ENCODE data around the gene GLB1L3.

GLB1L3 gene

DNA sequence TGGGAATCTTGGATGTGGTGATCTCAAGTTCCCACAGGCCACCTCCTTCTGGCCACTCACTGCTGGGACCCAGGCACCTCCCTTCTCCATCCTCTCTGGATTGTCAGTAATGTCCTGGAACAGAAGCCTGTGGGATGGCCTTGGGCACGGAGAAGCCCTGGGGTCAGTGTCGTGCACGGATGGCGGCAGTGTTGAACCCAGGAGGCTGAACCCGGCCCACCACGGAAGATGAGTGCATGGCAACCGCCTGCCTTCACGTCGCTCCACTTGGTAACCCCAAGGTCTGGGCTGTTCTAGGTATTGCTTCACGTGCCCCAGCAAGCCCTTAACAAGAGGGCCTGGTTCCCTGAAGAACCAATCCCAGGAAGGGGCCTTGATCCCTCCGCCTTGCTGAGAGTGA lies 30.1 kb upstream of the GLB1L3 start:
- Histone ChIP-seq H3K9me3 (replicated peaks in 1 of 11) (no peaks in the 10 kb centered on the region), H3K4me1 (peaks cover 34 to 38% (median 37%) of the 10 kb centered on the region in 10 experiments), H3K36me3 (peaks cover 71 to 85% (median 78%) of the 10 kb centered on the region in 11 experiments), H3K27ac (no peak overlapping the region), H4K20me1 (peaks cover 0 to 51% (median 7%) of the 10 kb centered on the region in 11 experiments; a peak in 12 of 22 replicates), H3K4me2 (no peak overlapping the region), H3K4me3 (no peak overlapping the region), H3K27me3 (peaks cover 0 to 8% (median 0%) of the 10 kb centered on the region in 11 experiments; a peak in 5 of 22 replicates), H3K9ac (no peak overlapping the region)
- TF ChIP-seq Cebpa-rat (IDR thresholded peaks at IDR 0.05): no peak

DNA sequence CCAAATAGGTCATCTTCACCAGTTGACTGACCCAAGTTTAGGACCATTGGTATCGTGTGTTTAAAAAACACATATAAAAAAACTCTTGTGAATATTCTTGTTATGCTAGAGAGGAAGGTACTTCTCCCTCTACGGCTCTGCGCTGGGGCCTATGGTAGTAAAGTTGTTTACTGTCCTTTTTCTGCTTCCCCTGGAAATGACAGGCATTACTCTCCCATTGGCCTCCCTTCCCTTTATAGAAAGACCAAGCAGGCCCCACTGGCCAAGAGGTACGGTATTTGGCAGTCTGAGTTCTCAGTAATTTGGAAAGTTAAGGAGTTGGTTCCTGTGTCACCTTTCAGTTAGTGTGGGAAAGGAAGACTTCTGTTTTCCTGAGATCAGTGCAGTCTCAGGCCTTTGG lies 29.5 kb upstream of the GLB1L3 start:
- H3K4me2 ChIP-seq: no peak overlapping the region
- H3K27me3 ChIP-seq: peaks cover 0 to 4% (median 0%) of the 10 kb centered on the region in 11 experiments; a peak in 3 of 22 replicates
- H3K9ac ChIP-seq: no peak overlapping the region
- peaks cover 72 to 83% (median 79%) of the 10 kb centered on the region in 11 experiments for H3K36me3 ChIP-seq
- peaks cover 33 to 37% (median 34%) of the 10 kb centered on the region in 10 experiments for H3K4me1 ChIP-seq
- peaks cover 0 to 45% (median 6%) of the 10 kb centered on the region in 11 experiments; a peak in 11 of 22 replicates for H4K20me1 ChIP-seq
- no peak overlapping the region for H3K27ac ChIP-seq
- no peak overlapping the region for H3K4me3 ChIP-seq
- no peaks in the 10 kb centered on the region for H3K9me3 ChIP-seq (replicated peaks in 1 of 11)
- no peak for TF ChIP-seq Cebpa-rat (IDR thresholded peaks at IDR 0.05)

DNA sequence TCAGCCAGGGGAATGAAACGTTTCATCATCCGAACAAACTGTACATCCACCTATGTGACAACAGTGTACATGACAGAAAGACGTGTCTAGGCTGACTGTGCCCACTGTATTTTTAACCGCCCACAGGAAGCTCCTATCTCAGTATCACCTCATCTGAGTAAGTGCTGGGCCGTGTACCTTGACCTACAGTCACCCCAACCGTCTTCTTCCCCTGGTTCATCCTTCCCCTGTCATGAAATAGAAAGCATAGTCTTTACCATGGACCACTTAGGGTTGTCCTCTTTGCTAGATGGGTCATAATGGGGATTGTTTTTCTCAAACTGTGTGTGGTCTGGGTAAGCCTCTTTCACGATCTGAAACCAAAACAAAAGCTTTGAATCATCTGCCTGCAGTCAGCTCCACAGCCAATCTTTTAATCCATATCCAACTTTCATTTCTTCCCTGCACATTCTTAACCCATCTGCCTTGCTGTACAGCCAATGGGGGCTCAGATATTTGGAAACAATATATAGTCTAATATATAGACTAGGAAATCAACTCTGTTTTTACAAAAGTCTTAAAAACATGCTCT lies 27.2 kb upstream of the GLB1L3 start:
- peaks cover 66 to 72% (median 70%) of the 10 kb centered on the region in 11 experiments for H3K36me3 ChIP-seq
- no peak overlapping the region for H3K4me2 ChIP-seq
- no peak overlapping the region for H3K4me3 ChIP-seq

DNA sequence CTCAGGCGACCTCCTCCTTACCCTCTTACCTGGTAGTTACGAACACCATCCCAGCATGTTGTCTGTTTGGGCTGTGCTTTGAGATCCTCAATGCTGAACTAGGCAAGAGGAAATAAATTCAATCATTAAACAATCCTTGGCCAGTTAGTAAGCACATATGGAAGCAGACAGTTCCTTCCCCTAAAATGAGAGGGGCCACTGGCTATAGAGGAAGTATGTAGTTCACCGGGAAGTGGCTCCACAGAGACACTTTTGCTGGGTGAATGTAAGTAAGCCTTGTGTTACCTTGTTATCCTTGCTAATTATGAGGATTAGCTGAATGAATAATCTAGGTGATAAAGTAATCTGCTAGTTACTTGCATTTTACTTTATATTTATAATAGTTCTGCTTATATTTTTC lies 25.9 kb upstream of the GLB1L3 start:
- H4K20me1 ChIP-seq: peaks cover 0 to 12% (median 4%) of the 10 kb centered on the region in 11 experiments; a peak in 6 of 22 replicates
- peaks cover 23 to 42% (median 27%) of the 10 kb centered on the region in 10 experiments for H3K4me1 ChIP-seq
- H3K9ac ChIP-seq: no peak overlapping the region
- H3K27ac ChIP-seq: no peak overlapping the region
- no peak for TF ChIP-seq Cebpa-rat (IDR thresholded peaks at IDR 0.05)
- H3K36me3 ChIP-seq: peaks cover 54 to 60% (median 60%) of the 10 kb centered on the region in 11 experiments
- H3K4me3 ChIP-seq: no peak overlapping the region
- no peaks in the 10 kb centered on the region for H3K27me3 ChIP-seq
- H3K4me2 ChIP-seq: peak overlapping the region in 4 of 11 experiments; percentile 17 to 93 (median 50); a peak in 5 of 22 replicates
- H3K9me3 ChIP-seq (replicated peaks in 1 of 11): no peaks in the 10 kb centered on the region

More for the DNA sequence above, 27.2 kb upstream of the GLB1L3 start:
- Histone ChIP-seq H3K9ac (no peak overlapping the region), H4K20me1 (peaks cover 0 to 24% (median under 1%) of the 10 kb centered on the region in 11 experiments; a peak in 6 of 22 replicates), H3K27ac (no peak overlapping the region), H3K9me3 (replicated peaks in 1 of 11) (no peaks in the 10 kb centered on the region), H3K27me3 (no peaks in the 10 kb centered on the region), H3K4me1 (peaks cover 20 to 29% (median 24%) of the 10 kb centered on the region in 10 experiments)
- TF ChIP-seq Cebpa-rat (IDR thresholded peaks at IDR 0.05): no peak

DNA sequence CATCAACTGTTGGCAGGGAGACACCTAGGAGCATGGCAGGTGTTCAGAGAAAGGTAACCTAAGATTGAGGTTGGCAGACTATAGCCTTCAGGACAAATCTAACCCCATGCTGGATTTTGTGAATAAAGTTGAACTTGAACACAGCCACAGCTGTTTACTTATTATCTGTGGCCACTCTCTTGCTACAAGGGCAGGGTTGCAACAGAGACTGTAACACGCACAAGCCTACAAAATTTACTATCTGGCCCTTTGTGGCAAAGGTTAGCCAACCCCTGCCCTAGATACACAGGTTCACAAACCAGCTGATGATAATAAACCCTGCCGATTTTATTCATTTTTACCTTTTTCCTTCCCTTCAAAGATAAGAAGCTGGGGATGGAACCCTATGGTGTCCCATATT lies 25.5 kb upstream of the GLB1L3 start:
- no peak for TF ChIP-seq Cebpa-rat (IDR thresholded peaks at IDR 0.05)
- Histone ChIP-seq H3K4me1 (peaks cover 23 to 45% (median 27%) of the 10 kb centered on the region in 10 experiments), H4K20me1 (peaks cover 0 to 9% (median 2%) of the 10 kb centered on the region in 11 experiments; a peak in 4 of 22 replicates), H3K27me3 (no peaks in the 10 kb centered on the region), H3K27ac (no peak overlapping the region), H3K4me3 (no peak overlapping the region), H3K9ac (no peak overlapping the region), H3K4me2 (peak overlapping the region in 3 of 11 experiments; percentile 28 to 93 (median 72); a peak in 4 of 22 replicates), H3K36me3 (peaks cover 49 to 56% (median 55%) of the 10 kb centered on the region in 11 experiments), H3K9me3 (replicated peaks in 1 of 11) (no peaks in the 10 kb centered on the region)

DNA sequence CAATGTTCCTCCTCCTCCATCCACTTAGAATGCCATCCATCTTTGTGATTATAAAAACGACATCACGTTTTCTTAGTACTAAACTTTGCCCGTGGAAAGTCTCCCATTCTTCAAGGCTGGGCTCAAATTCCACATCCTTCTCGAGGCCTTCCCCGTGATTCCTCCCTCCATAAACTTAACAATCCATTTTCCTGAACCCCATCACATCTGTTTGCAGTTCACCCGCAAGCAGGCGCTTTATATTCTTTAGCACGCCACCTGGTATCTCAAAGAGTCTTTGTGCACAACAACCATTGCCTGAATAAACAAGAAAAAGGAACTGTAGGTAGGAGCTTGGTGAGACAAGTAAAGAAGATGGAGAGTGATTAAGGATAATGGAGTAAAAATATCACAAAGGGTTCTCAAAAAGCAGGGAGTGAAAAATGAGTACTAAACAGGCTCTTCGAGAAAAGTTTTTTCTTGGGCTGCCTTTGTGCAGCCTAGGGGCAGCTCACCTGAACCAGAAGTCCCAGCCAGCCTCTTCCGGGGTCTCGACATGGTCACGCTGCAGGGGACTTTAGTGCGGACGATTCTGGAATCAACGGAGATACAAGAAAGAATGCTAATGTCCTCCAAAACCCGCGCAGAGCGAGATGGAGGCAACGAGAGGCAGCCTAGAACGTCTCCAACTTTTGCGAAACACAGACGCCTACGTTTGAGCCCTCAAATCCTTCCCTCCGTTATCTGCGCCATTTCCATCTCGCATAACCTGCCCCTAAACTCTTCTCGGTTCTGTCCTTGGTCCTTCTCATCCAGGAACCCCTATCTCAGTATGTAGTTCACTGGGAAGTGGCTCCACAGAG lies 23.6 kb upstream of the GLB1L3 start:
- Histone ChIP-seq H3K27me3 (no peaks in the 10 kb centered on the region), H4K20me1 (peaks cover 0 to 13% (median 0%) of the 10 kb centered on the region in 11 experiments; a peak in 3 of 22 replicates), H3K27ac (peak overlapping the region in 9 of 11 experiments; percentile 34 to 75 (median 58); a peak in 16 of 22 replicates), H3K4me1 (peaks cover 23 to 46% (median 27%) of the 10 kb centered on the region in 10 experiments), H3K4me2 (peak overlapping the region; percentile 77 to 95 (median 90)), H3K9ac (peak overlapping the region; percentile 80 to 89 (median 87)), H3K36me3 (peaks cover 30 to 51% (median 45%) of the 10 kb centered on the region in 11 experiments), H3K9me3 (replicated peaks in 1 of 11) (no peaks in the 10 kb centered on the region), H3K4me3 (peak overlapping the region; percentile 82 to 98 (median 92))
- no peak for TF ChIP-seq Cebpa-rat (IDR thresholded peaks at IDR 0.05)

DNA sequence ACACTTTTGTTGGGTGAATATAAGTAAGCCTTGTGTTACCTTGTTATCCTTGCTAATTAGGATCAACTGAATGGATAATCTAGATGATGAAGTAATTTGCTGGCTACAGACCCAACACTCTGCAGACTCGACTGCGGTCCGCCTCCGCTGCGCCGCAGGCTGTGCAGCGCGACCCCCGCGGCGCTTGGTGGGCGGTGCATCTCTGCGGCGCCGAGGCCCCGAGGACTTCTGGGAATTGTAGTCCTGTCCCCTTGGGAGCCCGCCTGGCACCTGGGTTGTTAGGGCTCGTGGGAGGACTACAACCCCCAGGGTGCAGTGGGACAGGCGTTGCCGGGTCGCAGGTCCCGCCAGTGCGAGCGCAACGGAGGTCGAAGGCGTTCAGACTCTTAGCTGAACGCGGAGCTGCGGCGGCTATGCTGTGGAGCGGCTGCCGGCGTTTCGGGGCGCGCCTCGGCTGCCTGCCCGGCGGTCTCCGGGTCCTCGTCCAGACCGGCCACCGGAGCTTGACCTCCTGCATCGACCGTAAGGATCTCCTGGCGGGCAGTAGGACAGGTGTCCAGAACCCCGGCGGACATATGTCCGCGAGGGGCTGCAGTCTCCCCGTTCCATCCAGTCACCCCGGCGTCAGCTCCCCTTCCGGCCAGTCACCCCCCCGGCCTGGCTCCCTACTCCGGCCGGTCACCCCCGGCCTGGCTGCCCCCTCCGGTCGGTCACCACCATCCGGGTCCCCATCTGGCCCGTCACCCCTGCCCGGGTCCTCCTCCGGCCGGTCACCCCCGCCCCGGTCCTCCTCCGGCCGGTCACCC lies 22.8 kb upstream of the GLB1L3 start, which contains the start of the genes ACAD8 and THYN1:
ACAD8 (plus strand) TSS at position 381 of the 806 bp plus-strand sequence; CDS start at position 414, 33 bp downstream.
THYN1 (minus strand) TSS at position 165 of the 806 bp plus-strand sequence. CDS start 470 bp downstream, outside the sequence.
- Histone ChIP-seq H3K27ac (peak within 1 kb of the TSS in 10 of 11 experiments; percentile 58 to 80 (median 73); a peak in 21 of 22 replicates), H3K4me2 (peak within 1 kb of the TSS; percentile 88 to 95 (median 91)), H3K36me3 (peaks cover 27 to 50% (median 41%) of the 10 kb centered on the region in 11 experiments), H3K9me3 (replicated peaks in 1 of 11) (no peaks in the 10 kb centered on the region), H3K9ac (peak within 1 kb of the TSS; percentile 80 to 89 (median 87)), H3K4me3 (peak within 1 kb of the TSS; percentile 82 to 98 (median 92)), H3K27me3 (no peaks in the 10 kb centered on the region), H3K4me1 (peaks cover 23 to 49% (median 27%) of the 10 kb centered on the region in 10 experiments), H4K20me1 (peaks cover 0 to 13% (median 0%) of the 10 kb centered on the region in 11 experiments; a peak in 4 of 22 replicates)
- TF ChIP-seq Cebpa-rat (IDR thresholded peaks at IDR 0.05): no peak

Data from BLaER1 treated with 17β-estradiol and CSF1 and Interleukin-3, amounts not matched to agents 10 nM and 100 nM (cell line).